Upper lobe of left lung (tissue), 6 donors: ENCODE measurements around the gene TMEM192. TPM values are rescaled to one million over a fixed set of nuclear protein-coding genes. Genes with fewer than 3 reads are reported as not detected.

Source experiments
- ATAC-seq, 2 donors: fragments of 200-7000 bp; cut with Tn5 transposase; one replicate each; pipeline ENCODE4 v1.9.1; 2022; ENCODE audit warnings: mild to moderate bottlenecking in 2 of 2, moderate library complexity in 2 of 2; ENCODE audit not compliant: low FRiP score in 2 of 2
- DNase-seq, 2 donors: peaks; one replicate each; pipeline ENCODE4 v3.0.0-alpha.2; 2019 to 2020
- H3K27ac ChIP-seq, 4 donors: fragments of 200-600 bp; sonication (generic); one replicate each; pipeline ENCODE4 v1.5.1; 2016 to 2019
- H3K27me3 ChIP-seq, 4 donors: fragments of 200-600 bp; sonication (generic); one replicate each; pipeline ENCODE4 v1.5.1; 2017 to 2019
- H3K36me3 ChIP-seq, 4 donors: fragments of 200-600 bp; sonication (generic); one replicate each; pipeline ENCODE4 v1.5.1; 2016 to 2019
- H3K4me1 ChIP-seq, 4 donors: fragments of 200-600 bp; sonication (generic); one replicate each; pipeline ENCODE4 v1.5.1; 2018 to 2019
- H3K4me3 ChIP-seq, 4 donors: fragments of 200-600 bp; sonication (generic); one replicate each; pipeline ENCODE4 v1.5.1; 2017 to 2019; ENCODE audit warnings: mild to moderate bottlenecking in 2 of 4, moderate library complexity in 1 of 4
- H3K9me3 ChIP-seq, 4 donors: fragments of 200-600 bp; sonication (generic); one replicate each; pipeline ENCODE4 v1.5.1; 2018 to 2019
- CTCF ChIP-seq, 6 experiments: fragments of 450-650 bp in 4 of 6; fragments of 200-600 bp in 2 of 6; sonication (generic) in 2 of 6; IDR thresholded peaks; one replicate each; pipeline ENCODE4 v1.5.1; 2016 to 2019; ENCODE audit warnings: antibody characterized with exemption in 6 of 6
- EP300 ChIP-seq, 4 donors: sonication (generic); formaldehyde crosslinking; IDR thresholded peaks; one replicate each; pipeline ENCODE4 v1.5.1; 2017; ENCODE audit warnings: antibody characterized with exemption in 4 of 4, control low read depth in 2 of 4
- POLR2A ChIP-seq, 4 donors: fragments of 450-650 bp; IDR thresholded peaks; one replicate each; pipeline ENCODE4 v1.5.1; 2016 to 2017; ENCODE audit warnings: antibody characterized with exemption in 4 of 4, mild to moderate bottlenecking in 2 of 4
- POLR2AphosphoS5 ChIP-seq, 2 donors: sonication (generic); formaldehyde crosslinking; IDR thresholded peaks; one replicate each; pipeline ENCODE4 v1.5.1; 2017; ENCODE audit warnings: antibody characterized with exemption in 2 of 2
- WGBS, 2 donors: methylation state at CpG; one replicate each; pipeline ENCODE4 v1.1.5; 2017 to 2018; 5-methylcytosine and 5-hydroxymethylcytosine counted together
- total RNA-seq, 6 donors: library from RNA; depleted of rRNA in 4 of 6; stranded (reverse); fragments of >200 nt in 4 of 6; gene quantifications; one replicate each; pipeline versions ENCODE4 v1.1.0 to v1.2.1, GENCODE V29; 2016 to 2021
- donor health status: DM: no; HTN: no; CAD: no; lungs with moderate emphysema.
- donor health status: DM: no; HTN: yes; CAD: no; lungs with severe emphysema.

TMEM192 gene
- total RNA-seq, 6 donors from 2014 or later: 6.2 to 20.7 (median 14.9) TPM

GRCh38 chr4:165151734-165152133 is 39.1 kb upstream of the TMEM192 start:
- Histone ChIP-seq H3K9me3 (no peaks in the 10 kb centered on the region), H3K27me3 (no peaks in the 10 kb centered on the region), H3K27ac (no peak overlapping the region), H3K4me1 (no peaks in the 10 kb centered on the region), H3K4me3 (no peak overlapping the region), H3K36me3 (no peaks in the 10 kb centered on the region)
- TF ChIP-seq CTCF (IDR thresholded peaks at IDR 0.05): no peak
- TF ChIP-seq EP300 (IDR thresholded peaks at IDR 0.05): no peak
- no peak for TF ChIP-seq POLR2AphosphoS5 (IDR thresholded peaks at IDR 0.05)
- no peak for TF ChIP-seq POLR2A (IDR thresholded peaks at IDR 0.05)
- ATAC-seq (no peak), DNase-seq (no peak)

GRCh38 chr4:165150545-165150944 is 37.9 kb upstream of the TMEM192 start:
- ATAC-seq: no peak
- no peak for TF ChIP-seq CTCF (IDR thresholded peaks at IDR 0.05)
- TF ChIP-seq EP300 (IDR thresholded peaks at IDR 0.05): no peak
- no peak for TF ChIP-seq POLR2A (IDR thresholded peaks at IDR 0.05)
- no peak for TF ChIP-seq POLR2AphosphoS5 (IDR thresholded peaks at IDR 0.05)
- H3K36me3 ChIP-seq: no peaks in the 10 kb centered on the region
- H3K27ac ChIP-seq: no peak overlapping the region
- H3K4me3 ChIP-seq: no peak overlapping the region
- H3K4me1 ChIP-seq: no peaks in the 10 kb centered on the region
- no peaks in the 10 kb centered on the region for H3K9me3 ChIP-seq
- no peaks in the 10 kb centered on the region for H3K27me3 ChIP-seq
- DNase-seq: no peak
- 84 to 87% methylated on average over 3 of the region's 3 CpGs for WGBS, 2 donors

GRCh38 chr4:165138843-165139242 is 26.2 kb upstream of the TMEM192 start:
- Histone ChIP-seq H3K36me3 (no peaks in the 10 kb centered on the region), H3K4me3 (no peak overlapping the region), H3K27ac (no peak overlapping the region), H3K9me3 (no peaks in the 10 kb centered on the region), H3K4me1 (no peaks in the 10 kb centered on the region), H3K27me3 (no peaks in the 10 kb centered on the region)
- TF ChIP-seq CTCF (IDR thresholded peaks at IDR 0.05): no peak
- TF ChIP-seq POLR2A (IDR thresholded peaks at IDR 0.05): no peak
- no peak for TF ChIP-seq EP300 (IDR thresholded peaks at IDR 0.05)
- 95 to 100% methylated on average over 3 of the region's 3 CpGs for WGBS, 2 donors
- ATAC-seq (no peak), DNase-seq (no peak)

GRCh38 chr4:165137205-165137604 is 24.5 kb upstream of the TMEM192 start:
- ATAC-seq (no peak), DNase-seq (no peak)
- Histone ChIP-seq H3K36me3 (no peaks in the 10 kb centered on the region), H3K27ac (no peak overlapping the region), H3K4me1 (peaks cover 0 to 4% (median 0%) of the 10 kb centered on the region in 4 donors), H3K9me3 (no peaks in the 10 kb centered on the region), H3K4me3 (no peak overlapping the region), H3K27me3 (no peaks in the 10 kb centered on the region)
- TF ChIP-seq EP300 (IDR thresholded peaks at IDR 0.05): no peak
- TF ChIP-seq POLR2AphosphoS5 (IDR thresholded peaks at IDR 0.05): no peak
- no peak for TF ChIP-seq POLR2A (IDR thresholded peaks at IDR 0.05)
- no peak for TF ChIP-seq CTCF (IDR thresholded peaks at IDR 0.05)

GRCh38 chr4:165136529-165136928 is 23.9 kb upstream of the TMEM192 start:
- no peak overlapping the region for H3K4me3 ChIP-seq
- no peak for TF ChIP-seq EP300 (IDR thresholded peaks at IDR 0.05)
- no peak for TF ChIP-seq POLR2AphosphoS5 (IDR thresholded peaks at IDR 0.05)
- no peak for TF ChIP-seq POLR2A (IDR thresholded peaks at IDR 0.05)
- TF ChIP-seq CTCF (IDR thresholded peaks at IDR 0.05): no peak
- peaks cover 0 to 5% (median 1%) of the 10 kb centered on the region in 4 donors for H3K4me1 ChIP-seq
- DNase-seq (no peak), ATAC-seq (no peak)
- no peak overlapping the region for H3K27ac ChIP-seq
- no peaks in the 10 kb centered on the region for H3K27me3 ChIP-seq
- 83 to 90% methylated on average over 4 of the region's 4 CpGs for WGBS, 2 donors
- no peaks in the 10 kb centered on the region for H3K9me3 ChIP-seq
- H3K36me3 ChIP-seq: no peaks in the 10 kb centered on the region
